ENCODE measurements around the gene MED25. TPM values are rescaled to one million over a fixed set of nuclear protein-coding genes. Genes with fewer than 3 reads are reported as not detected.

The MED25 gene
- total RNA-seq, 1 donor from 2014 or later: 25.6 TPM

DNA sequence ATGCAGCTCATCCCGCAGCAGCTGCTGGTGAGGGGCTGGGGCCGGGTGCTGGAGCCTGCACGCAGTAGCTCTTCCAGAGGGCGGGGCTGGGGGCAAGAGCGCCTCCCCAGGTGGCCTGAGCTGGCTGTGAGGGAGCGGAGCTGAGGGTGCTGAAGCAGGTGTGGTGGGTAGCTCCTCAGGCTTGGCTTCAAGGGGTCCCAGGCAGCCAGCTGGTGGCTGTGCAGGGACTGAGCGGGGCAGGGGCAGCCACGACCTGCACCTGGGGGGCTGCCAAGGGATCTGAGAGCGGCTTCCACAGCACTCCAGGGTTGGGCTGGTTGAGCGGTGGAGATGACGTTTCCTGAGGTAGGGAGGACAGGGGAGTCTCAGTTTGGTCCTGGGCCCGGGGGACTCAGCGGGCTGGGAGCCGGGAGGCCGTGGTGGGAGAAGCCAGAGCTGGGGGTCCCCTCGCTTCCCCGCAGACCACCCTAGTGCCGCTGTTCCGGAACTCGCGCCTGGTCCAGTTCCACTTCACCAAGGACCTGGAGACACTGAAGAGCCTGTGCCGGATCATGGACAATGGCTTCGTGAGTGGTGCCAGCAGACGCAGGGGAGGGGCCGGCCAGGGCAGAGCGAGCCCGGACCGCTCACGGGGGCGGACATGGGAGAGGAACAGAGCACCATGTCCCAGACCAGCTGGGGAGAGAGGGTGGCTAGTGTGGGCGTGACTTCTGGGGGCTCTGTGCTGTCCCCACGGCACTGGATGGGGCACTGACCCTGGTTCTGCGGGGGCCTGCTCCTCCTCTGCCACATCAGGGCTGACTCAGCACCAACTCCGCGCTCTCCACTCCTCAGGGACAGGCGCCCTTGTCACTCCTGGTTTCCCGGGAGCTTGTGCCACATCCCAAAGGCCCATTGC, 40.2 kb downstream of the MED25 start:
- ATAC-seq: no peak

DNA sequence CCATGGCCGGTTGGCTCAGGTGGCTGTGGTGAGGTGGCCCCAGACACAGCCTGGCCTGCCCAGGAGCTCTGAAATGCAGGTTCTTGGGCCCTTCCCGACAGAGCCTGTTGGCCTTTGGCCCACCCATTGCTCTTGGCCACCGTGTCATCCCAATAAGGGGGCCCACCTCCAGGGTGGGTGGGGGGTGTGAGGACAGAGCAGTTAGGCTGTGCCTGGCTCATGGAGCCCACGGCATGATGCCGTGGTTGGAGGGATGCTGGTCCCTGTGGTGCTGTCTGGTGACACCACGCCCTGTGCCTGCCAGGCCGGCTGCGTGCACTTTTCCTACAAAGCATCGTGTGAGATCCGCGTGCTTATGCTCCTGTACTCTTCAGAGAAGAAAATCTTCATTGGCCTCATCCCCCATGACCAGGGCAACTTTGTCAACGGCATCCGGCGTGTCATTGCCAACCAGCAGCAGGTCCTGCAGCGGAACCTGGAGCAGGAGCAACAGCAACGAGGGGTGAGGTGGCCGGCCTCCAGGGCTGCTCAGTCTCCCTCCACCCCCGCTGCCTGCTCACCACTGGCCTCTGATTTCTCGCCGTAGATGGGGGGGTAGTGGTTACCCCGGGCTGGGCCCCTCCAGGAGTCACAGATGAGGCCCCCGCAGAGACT, 41.7 kb downstream of the MED25 start:
- no peak for ATAC-seq

DNA sequence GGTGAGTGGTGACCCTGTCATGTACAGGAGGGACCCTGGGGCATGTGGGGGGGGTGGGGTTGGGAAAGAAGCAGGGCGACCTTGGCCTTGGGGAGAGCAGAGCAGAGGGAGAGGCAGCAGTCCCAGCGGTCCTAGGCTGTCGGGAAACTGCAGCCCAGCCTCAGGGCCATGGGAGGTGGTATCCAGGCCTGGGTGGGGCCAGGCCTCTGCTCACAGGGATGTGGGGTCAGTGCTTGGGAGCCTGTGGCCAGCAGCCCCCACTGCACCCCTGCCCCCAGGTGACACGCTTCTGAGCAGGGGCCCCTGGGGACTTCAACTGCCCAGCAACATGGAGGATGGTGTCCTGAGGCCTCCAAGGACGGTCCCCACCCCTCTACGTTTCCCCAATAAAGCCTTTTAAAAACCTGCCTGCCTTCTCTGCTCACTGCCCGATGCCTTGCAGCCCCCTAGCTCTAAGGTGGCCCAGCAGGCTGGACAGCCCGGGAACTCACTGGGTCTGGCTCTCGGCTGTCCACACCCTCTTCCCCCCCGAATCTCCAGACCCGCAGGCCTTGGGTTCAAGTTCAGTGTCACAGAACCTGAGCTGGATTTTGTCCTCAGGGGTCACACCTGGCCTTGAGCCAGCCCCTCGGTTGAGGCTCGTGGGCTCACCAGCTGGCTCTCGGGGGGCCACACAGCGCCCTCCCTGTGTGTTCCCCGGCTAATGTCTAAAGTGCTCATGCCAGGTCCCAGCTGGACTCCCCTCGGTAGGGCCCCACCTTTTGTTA, 42.4 kb downstream of the MED25 start:
- no peak for ATAC-seq

DNA sequence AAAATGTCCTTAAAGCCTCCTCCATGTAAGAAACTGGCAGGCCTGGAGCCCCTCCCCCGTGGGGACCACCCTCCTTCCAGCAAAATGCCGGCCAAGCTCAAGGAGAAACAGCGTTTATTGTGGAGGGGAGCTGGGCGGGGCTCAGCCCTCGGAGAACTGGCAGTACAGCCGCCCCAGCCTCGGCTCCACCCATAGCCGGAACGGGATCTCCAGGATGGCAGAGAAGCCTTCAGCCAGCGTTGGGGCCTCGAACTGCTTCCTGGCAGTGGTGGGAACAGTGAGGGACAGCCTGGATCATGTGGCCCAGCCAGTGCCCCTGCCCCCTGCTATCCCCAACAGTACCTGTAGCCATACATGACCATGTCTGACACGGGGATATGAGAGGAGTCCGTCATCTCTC, 43.0 kb downstream of the MED25 start:
- ATAC-seq: peak; percentile 26

- no peak for ATAC-seq
Measured at GRCh38 chr19:49861541-49862378, 43.7 kb downstream of the MED25 start.

DNA sequence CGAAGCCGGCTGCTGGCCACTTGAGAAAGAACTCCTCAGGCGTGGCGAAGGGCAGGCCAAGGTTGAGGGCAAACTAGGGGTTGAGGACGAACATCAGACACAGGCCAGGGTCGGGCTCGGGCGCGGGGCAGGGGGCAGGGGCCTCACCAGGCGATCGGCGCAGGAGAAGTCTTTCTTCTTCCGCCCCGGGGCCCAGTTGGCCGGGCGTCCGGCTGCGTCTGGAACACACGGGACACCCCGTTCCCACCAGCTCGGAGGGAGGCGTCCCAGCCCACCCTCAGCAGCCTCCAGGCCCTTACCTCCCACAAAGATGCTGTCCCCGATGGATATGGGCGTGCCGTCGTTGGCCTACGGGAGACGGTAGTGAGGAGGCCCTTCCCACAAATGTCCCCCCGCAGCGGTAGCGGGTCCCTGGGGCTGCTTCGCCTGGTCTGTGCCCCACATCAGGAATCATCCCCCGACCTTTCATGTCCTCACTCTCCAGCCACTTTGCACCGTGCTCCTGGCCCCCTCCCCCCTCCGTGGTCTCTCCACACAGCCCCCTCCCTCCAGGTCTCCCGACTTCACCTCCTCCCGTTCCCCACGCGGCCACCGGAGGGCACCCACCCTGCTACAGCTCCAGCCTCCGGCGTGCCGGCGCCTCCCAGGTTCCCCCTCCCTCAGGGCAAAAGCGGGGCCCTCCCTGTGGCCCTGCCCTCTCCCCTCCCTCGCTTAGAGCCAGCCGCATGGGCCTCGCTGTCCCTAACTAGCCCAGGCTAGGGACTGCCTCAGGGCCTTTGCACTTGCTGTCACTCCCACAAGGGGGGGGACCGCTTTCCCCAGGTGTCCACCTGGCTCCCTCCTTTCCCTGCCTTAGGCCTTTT, 44.5 kb downstream of the MED25 start:
- no peak for ATAC-seq

DNA sequence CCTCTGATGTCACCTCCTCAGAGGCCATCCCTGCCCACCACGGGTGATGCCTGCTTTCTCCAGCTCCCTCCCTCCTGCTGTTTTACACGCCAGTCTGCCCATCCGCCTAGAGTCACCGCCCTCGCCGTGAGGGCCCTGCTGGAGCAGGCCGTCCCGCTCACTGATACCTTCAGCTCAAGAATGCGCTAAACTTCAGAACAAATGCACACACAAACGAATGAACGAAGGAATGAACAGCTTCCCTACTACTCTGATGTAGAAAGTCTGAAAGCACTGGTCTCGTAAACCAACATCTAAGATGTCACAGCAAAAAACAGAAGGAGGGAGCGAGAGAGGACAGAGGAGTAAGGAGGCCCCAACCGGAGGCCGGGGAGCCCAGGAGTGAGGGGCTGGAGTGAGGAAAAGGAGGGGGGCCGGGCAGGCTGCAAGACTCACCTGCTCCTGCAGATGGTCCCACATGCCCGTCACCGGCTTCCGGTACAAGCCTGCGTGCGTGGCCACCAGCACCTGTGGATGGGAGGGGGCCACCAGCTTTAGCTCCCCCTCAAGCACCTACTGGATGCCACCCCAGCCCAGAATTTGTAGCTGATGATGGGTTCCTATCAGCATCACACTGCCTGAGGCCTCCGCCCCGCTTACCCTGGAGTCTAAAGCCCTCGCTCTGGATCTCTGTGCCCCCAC, 45.3 kb downstream of the MED25 start:
- no peak for ATAC-seq

DNA sequence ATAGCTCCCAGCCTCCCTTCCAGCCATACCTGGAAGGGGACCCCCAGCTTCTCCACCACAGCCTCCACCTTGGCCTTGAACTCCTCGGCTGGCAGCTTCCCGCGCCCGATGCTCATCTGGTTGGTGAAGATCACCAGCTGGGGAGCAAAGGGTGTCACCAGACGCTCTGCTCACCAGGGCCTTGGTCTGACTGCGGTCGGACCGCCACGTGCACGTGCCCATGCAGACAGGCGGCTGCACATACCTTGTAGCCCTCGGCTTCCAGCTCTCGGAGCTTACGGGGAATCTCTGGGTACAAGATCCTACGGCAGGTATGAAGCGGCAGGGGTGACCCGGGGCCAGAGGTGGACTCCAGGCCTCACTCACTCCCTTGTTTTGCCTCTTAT, 45.8 kb downstream of the MED25 start:
- ATAC-seq: no peak

GRCh38 chr19:49864890-49865289, 46.8 kb downstream of the MED25 start:
- no peak for ATAC-seq

GRCh38 chr19:49866933-49867782, 49.1 kb downstream of the MED25 start, which contains the start of gene PNKP:
Gene PNKP, minus strand, starts transcription at chr19:49867576. Its CDS starts 372 bp downstream, at chr19:49867204.
- ATAC-seq: peak; percentile 68

DNA sequence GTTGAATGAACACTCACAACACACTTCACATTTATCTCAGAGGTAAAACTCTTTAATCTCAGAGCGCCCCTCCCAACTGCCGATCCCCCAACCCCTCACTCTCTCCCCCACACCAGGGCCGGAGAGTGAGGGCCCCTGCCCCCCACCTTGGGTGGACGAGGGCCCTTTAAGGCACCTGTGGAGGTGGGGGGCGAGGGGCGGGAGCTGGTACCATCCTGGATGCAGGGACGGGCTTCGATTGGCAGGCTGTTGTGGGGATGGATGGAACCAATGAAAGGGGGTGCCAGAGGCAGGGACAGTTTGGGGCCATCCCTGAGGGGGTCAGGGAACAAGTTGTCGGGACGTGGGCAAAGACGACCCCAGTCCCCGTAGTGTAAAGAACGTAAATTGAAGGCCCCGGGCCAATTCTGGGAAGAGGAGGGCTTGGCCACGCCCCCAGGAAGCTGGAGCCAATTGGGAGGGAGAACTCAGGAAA, 51.0 kb downstream of the MED25 start:
- peak; percentile 2 for ATAC-seq

DNA sequence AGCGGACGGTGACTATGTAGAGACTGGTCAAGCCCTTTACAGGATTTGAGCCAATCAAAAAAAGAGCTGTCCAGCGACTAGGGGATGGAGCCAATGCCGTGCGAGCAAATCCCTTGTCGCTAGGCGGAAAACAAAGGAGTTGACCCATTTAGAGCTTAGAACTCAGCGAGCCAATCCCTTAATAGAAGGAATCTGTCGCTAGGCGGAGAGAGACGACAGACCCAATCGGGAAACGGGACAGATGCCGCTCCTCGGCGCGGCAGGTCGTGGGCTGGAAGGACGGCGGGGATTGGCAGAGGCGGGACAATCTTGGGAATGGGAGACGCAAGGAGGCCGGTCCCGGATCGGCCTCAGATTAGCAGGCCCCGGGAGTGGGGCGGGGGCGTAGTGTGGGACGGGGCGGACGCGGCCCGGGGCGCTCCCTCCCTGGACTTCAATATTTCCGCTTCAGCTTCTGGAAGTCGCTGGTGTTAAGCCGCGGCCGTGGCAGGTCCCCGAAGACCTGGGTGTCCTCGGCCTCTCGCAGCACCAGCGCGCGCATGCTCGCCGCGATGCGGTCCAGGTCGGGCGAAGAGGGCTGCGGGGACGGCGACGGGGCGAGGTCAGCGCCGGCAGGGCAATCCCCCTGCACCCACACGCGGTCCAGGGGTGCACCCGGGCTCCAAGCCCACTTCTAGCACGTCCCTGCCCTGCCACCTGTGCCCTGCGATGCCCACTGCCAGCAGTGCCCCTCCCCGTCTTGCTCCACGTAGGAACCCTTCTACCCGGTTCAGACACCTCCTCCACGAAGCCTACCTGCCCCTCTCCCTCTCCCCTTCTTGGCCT, 51.6 kb downstream of the MED25 start:
- ATAC-seq: peak; percentile 78

DNA sequence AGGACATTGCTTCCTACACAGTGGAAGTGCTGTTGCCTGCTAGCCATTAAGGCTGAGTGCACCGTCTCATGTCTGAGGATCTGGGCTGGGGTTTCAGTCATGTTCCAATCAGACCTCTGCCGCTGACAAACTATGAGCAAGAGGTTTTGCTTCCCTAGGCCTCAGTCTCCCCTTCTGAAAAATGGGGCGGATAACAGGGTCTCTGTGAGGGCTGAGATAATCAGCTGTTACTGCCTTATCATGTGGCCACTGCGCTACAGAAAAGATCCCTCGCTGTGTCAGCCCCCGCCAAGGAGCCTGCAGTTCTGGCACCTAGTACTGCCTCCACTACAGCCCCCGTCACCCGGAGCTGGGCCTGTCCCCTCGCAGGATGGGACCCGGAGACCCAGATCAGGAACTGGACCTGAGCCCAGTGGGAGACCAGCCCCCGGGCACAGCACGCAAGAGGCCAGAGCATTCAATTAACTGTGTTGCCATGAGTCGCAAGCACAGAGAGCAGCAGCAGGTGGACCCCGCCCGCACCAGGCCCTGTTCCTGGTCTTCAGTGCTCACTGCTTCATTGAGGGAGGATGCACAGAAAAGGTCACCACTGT, 52.3 kb downstream of the MED25 start:
- ATAC-seq: no peak

DNA sequence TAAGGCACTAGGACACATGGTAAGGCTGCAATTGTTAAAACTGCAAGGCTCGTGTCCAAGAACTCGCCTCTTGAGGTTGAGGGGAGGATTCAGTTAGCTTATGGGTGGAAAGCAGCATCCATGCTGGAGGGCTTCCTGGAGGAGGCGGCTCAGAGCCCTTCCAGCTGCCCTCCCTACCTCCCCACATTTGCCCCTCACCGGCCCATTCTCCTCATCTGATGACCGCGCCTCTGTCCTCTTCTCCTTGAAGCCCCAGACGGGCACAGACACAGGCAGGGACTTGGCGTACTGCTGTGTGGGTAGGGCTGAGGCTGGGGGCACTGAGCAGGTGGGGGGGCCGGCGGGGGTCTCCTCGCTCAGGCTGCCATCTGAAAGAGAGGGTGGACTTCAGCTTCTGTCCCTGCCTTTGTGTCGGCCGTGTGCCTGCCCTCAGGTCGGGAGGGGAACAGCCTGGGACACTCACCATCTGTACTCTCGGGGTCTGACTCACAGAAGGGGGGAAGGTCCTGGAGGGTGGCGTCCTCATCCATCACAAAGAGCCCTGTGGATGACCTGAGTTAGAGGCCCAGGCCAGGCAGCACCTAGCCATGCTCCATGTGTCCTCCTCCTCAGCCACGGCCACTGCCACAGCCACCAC, 53.4 kb downstream of the MED25 start:
- no peak for ATAC-seq

- ATAC-seq: no peak
Measured at GRCh38 chr19:49872245-49873128, 54.4 kb downstream of the MED25 start.

DNA sequence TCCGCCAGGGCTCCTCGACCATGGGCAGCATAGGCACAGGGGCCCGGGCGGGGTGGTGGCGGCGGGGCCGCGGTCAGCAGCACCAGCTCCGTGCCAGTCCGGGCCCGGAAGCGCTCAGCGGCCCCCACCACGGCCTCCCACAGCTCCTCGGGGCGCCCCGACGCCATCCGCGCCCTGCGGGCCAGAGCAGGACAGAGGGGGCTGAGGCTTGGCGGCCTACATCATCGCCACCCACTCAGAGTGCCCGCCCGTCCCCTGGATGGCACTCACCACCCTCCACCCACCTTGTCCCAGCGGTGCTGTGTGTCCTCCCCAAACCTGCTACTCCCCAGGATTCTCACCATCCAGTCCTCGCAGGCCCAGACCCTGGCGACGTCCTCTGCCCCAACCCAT, 55.0 kb downstream of the MED25 start:
- no peak for ATAC-seq

- no peak for ATAC-seq
Measured at GRCh38 chr19:49873834-49874233, 55.7 kb downstream of the MED25 start.
